Endometrial microvascular endothelial cells (primary cell): Measurements from ENCODE around the gene CAMTA1. TPM values are rescaled to one million over a fixed set of nuclear protein-coding genes. Genes with fewer than 3 reads are reported as not detected.

Source experiments
- in situ Hi-C: cut with HindIII; loops from 2 replicates; pipeline ENCODE4 v1.10.0; 2017; ENCODE audit warnings: low sequenced_read_pairs, low pct_unique_long_range_greater_than_20kb; ENCODE audit errors: inconsistent ontology term
- total RNA-seq: library from RNA; depleted of rRNA; stranded (reverse); fragments of >200 nt; gene quantifications from one replicate; pipeline ENCODE4 v1.2.3, GENCODE V29; 2015; ENCODE audit errors: inconsistent ontology term

The CAMTA1 gene
- total RNA-seq, 1 donor from 2014 or later = 89.0 TPM

GRCh38 chr1:7538849-7539768 is 753.9 kb downstream of the CAMTA1 start:
- in situ Hi-C loops = no loop called here

- in situ Hi-C loops = no loop called here
Measured at GRCh38 chr1:7539769-7540175, 754.5 kb downstream of the CAMTA1 start.

GRCh38 chr1:7540816-7541215 is 755.6 kb downstream of the CAMTA1 start:
- in situ Hi-C loops = no loop called here

GRCh38 chr1:7541629-7542028 is 756.4 kb downstream of the CAMTA1 start:
- in situ Hi-C loops = no loop called here

- in situ Hi-C loops = no loop called here
Measured at GRCh38 chr1:7543718-7544090, 758.5 kb downstream of the CAMTA1 start.

- in situ Hi-C loops = no loop called here
Measured at GRCh38 chr1:7549277-7550161, 764.3 kb downstream of the CAMTA1 start.

GRCh38 chr1:7550261-7550865 is 765.1 kb downstream of the CAMTA1 start:
- in situ Hi-C loops = no loop called here

- in situ Hi-C loops = no loop called here
Measured at GRCh38 chr1:7550981-7551380, 765.7 kb downstream of the CAMTA1 start.

GRCh38 chr1:7551442-7551841 is 766.2 kb downstream of the CAMTA1 start:
- in situ Hi-C loops = no loop called here

GRCh38 chr1:7552402-7552801 is 767.1 kb downstream of the CAMTA1 start:
- in situ Hi-C loops = no loop called here

GRCh38 chr1:7553042-7553690 is 767.9 kb downstream of the CAMTA1 start:
- in situ Hi-C loops = no loop called here

GRCh38 chr1:7554385-7555235 is 769.4 kb downstream of the CAMTA1 start:
- in situ Hi-C loops = no loop called here

GRCh38 chr1:7555391-7556185 is 770.3 kb downstream of the CAMTA1 start:
- in situ Hi-C loops = no loop called here

GRCh38 chr1:7557301-7557891 is 772.1 kb downstream of the CAMTA1 start:
- in situ Hi-C loops = no loop called here

GRCh38 chr1:7558041-7558461 is 772.8 kb downstream of the CAMTA1 start:
- in situ Hi-C loops = no loop called here

- in situ Hi-C loops = no loop called here
Measured at GRCh38 chr1:7558481-7558880, 773.2 kb downstream of the CAMTA1 start.
